Esophagus squamous epithelium (tissue), 5 donors: Measurements from ENCODE around the gene WDR48. TPM values are rescaled to one million over a fixed set of nuclear protein-coding genes. Genes with fewer than 3 reads are reported as not detected.

ENCODE experiments used
- DNase-seq: peaks from one replicate; lab custom pipeline; 2025; lab: John Stamatoyannopoulos, UW
- H3K27ac ChIP-seq, 4 donors: fragments of 200-600 bp; sonication (generic); one replicate each; pipeline ENCODE4 v1.5.1; 2016 to 2019; ENCODE audit warnings: mild to moderate bottlenecking in 1 of 4
- H3K27me3 ChIP-seq, 4 donors: fragments of 200-600 bp; sonication (generic); 1 replicate in 3 of 4; 2 replicates in 1 of 4; pipeline versions ENCODE4 v1.5.1 to v1.6.0; 2017 to 2021; ENCODE audit warnings: antibody characterized with exemption in 1 of 4
- H3K36me3 ChIP-seq, 3 donors: fragments of 200-600 bp; sonication (generic); one replicate each; pipeline ENCODE4 v1.5.1; 2016 to 2019
- H3K4me1 ChIP-seq, 3 donors: fragments of 200-600 bp; sonication (generic); one replicate each; pipeline ENCODE4 v1.5.1; 2017 to 2019
- H3K4me3 ChIP-seq, 4 donors: fragments of 200-600 bp; sonication (generic); 1 replicate in 3 of 4; 2 replicates in 1 of 4; pipeline ENCODE4 v1.5.1; 2016 to 2019; ENCODE audit warnings: mild to moderate bottlenecking in 2 of 4, moderate library complexity in 1 of 4
- H3K9me3 ChIP-seq, 3 donors: fragments of 200-600 bp; sonication (generic); one replicate each; pipeline ENCODE4 v1.5.1; 2016 to 2019
- CTCF ChIP-seq, 6 experiments: fragments of 450-650 bp in 4 of 6; fragments of 200-600 bp in 2 of 6; sonication (generic) in 2 of 6; IDR thresholded peaks; one replicate each; pipeline ENCODE4 v1.5.1; 2016 to 2019; ENCODE audit warnings: antibody characterized with exemption in 6 of 6, mild to moderate bottlenecking in 4 of 6, moderate library complexity in 4 of 6
- POLR2A ChIP-seq, 4 donors: fragments of 450-650 bp; IDR thresholded peaks; one replicate each; pipeline ENCODE4 v1.6.1; 2017; ENCODE audit warnings: antibody characterized with exemption in 4 of 4, mild to moderate bottlenecking in 4 of 4, moderate library complexity in 3 of 4
- WGBS, 2 donors: methylation state at CpG; one replicate each; pipeline ENCODE4 v1.1.5; 2018; 5-methylcytosine and 5-hydroxymethylcytosine counted together
- intact Hi-C: fragments of 100-400 bp; cut with DNase I; formaldehyde crosslinking; loops from one replicate; pipeline ENCODE4 v1.15.0; 2022
- total RNA-seq, 4 donors: library from RNA; depleted of rRNA; stranded (reverse); fragments of >200 nt; gene quantifications; one replicate each; pipeline ENCODE4 v1.1.0, GENCODE V29; 2016
- donor health status: DM: yes; HTN: yes; CAD: no.

The WDR48 gene
- 10 to 100 TPM in 3 of 4 donors, 1 to 10 TPM in 1; 9.7 to 25.9 (median 19.4) TPM for total RNA-seq

- peak; percentile 88 for DNase-seq
- WGBS, 2 donors = 0 to 3% methylated on average over 20 to 26 of the region's 68 CpGs
- Histone ChIP-seq H3K4me3 (peak within 1 kb of the TSS; percentile 77 to 99 (median 92)), H3K9me3 (no peaks in the 10 kb centered on the region), H3K27me3 (no peaks in the 10 kb centered on the region), H3K36me3 (no peaks in the 10 kb centered on the region), H3K4me1 (peaks cover 4 to 39% (median 8%) of the 10 kb centered on the region in 3 donors), H3K27ac (peak within 1 kb of the TSS; percentile 88 to 95 (median 94))
- TF ChIP-seq POLR2A (IDR thresholded peaks at IDR 0.05) (peak in 3 of 4 donors; percentile 54 to 88 (median 81)), CTCF (IDR thresholded peaks at IDR 0.05) (no peak)
- intact Hi-C loops = no loop called here
Measured at GRCh38 chr3:39051649-39052561, at the start of gene WDR48, which contains the start of gene SCN11A. Gene WDR48 (plus strand): TSS chr3:39052016. CDS start chr3:39052026, 10 bp downstream. Gene SCN11A (minus strand): TSS chr3:39051944. CDS start chr3:38950362, 101,582 bp downstream.

- DNase-seq = no peak
- no peak overlapping the region for H3K27ac ChIP-seq
- no peak overlapping the region for H3K4me3 ChIP-seq
- H3K36me3 ChIP-seq = no peaks in the 10 kb centered on the region
- WGBS, 2 donors = 48 to 51% methylated on average over 2 of the region's 2 CpGs
- H3K27me3 ChIP-seq = no peaks in the 10 kb centered on the region
- TF ChIP-seq CTCF (IDR thresholded peaks at IDR 0.05) (no peak), POLR2A (IDR thresholded peaks at IDR 0.05) (no peak)
- H3K4me1 ChIP-seq = no peaks in the 10 kb centered on the region
- no peaks in the 10 kb centered on the region for H3K9me3 ChIP-seq
- intact Hi-C loops = no loop called here
Measured at GRCh38 chr3:39005295-39005694, 46.5 kb upstream of the WDR48 start.

DNA sequence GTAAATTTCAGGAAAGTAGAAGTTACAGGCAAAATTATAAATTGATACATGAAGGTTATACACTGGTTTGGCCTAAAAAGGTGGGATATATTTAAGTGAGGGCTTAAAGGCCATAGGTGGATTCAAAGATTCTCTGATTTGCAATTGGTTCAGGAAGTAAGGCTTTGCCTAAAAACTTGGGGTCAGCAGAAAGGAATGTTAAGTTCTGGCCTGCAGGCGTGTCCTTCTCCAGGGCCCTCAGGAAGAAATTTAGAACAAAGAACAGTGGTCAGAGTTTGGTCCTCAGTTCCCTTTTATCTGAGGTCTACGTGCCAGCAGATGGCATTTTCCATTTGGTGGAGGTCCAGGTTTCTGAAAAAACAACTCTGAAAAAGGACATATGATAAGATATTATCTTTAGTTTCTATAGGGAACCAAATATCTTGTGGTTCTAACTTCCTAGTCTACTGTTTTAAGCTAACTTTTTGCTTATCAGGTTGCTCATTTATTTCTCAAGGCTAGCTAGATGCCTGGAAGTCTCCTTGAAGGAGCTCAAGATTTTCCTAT is 40.6 kb upstream of the WDR48 start:
- Histone ChIP-seq H3K27ac (no peak overlapping the region), H3K36me3 (no peaks in the 10 kb centered on the region), H3K9me3 (no peaks in the 10 kb centered on the region), H3K4me3 (no peak overlapping the region), H3K4me1 (no peaks in the 10 kb centered on the region), H3K27me3 (no peaks in the 10 kb centered on the region)
- 61 to 63% methylated on average over 2 of the region's 2 CpGs for WGBS, 2 donors
- intact Hi-C loops = no loop called here
- TF ChIP-seq POLR2A (IDR thresholded peaks at IDR 0.05) (no peak), CTCF (IDR thresholded peaks at IDR 0.05) (no peak)
- DNase-seq = no peak

- no peak for DNase-seq
Measured at GRCh38 chr3:39013289-39013688, 38.5 kb upstream of the WDR48 start.

More at GRCh38 chr3:39013289-39013688, 38.5 kb upstream of the WDR48 start:
- no peak for TF ChIP-seq CTCF (IDR thresholded peaks at IDR 0.05)
- TF ChIP-seq POLR2A (IDR thresholded peaks at IDR 0.05) = no peak
- intact Hi-C loops = no loop called here
- no peaks in the 10 kb centered on the region for H3K4me1 ChIP-seq
- no peaks in the 10 kb centered on the region for H3K36me3 ChIP-seq
- H3K27ac ChIP-seq = no peak overlapping the region
- H3K27me3 ChIP-seq = peaks cover 0 to 5% (median 0%) of the 10 kb centered on the region in 4 donors
- WGBS, 2 donors = 30 to 38% methylated on average over 2 of the region's 2 CpGs
- no peaks in the 10 kb centered on the region for H3K9me3 ChIP-seq
- no peak overlapping the region for H3K4me3 ChIP-seq
